Mononuclear cell (primary cell): Measurements from ENCODE around the gene DDX54. TPM values are rescaled to one million over a fixed set of nuclear protein-coding genes. Genes with fewer than 3 reads are reported as not detected.

Source experiments
- H3K27me3 ChIP-seq: 2 replicates; pipeline ENCODE4 v1.6.0; 2011; ENCODE audit warnings: low read length, control low read depth; ENCODE audit not compliant: insufficient read depth
- H3K4me1 ChIP-seq: 2 replicates; pipeline ENCODE4 v1.5.1; 2011; ENCODE audit warnings: mild to moderate bottlenecking, low read length, control low read depth; ENCODE audit not compliant: insufficient read depth
- H3K4me3 ChIP-seq: 2 replicates; pipeline ENCODE4 v1.5.1; 2011; ENCODE audit warnings: mild to moderate bottlenecking, low read length, moderate library complexity
- H3K9me3 ChIP-seq: 2 replicates; pipeline ENCODE4 v1.5.1; 2011; ENCODE audit warnings: low read depth, mild to moderate bottlenecking, control low read depth, low read length
- total RNA-seq: library from RNA; depleted of rRNA; stranded (reverse); fragments of >200 nt; gene quantifications from one replicate; pipeline ENCODE4 v1.2.3, GENCODE V29; 2012

The DDX54 gene
- total RNA-seq = 31.7 TPM

GRCh38 chr12:113185180-113186032 is at the start of gene DDX54, which contains the start of gene RITA1:
Gene DDX54 (minus strand): TSS chr12:113185478. CDS start chr12:113185451, 27 bp downstream.
Gene RITA1 (plus strand): TSS chr12:113185721. CDS start chr12:113186747, 1,026 bp downstream.
- Histone ChIP-seq H3K9me3 (no peaks in the 10 kb centered on the region), H3K4me1 (peaks cover 39% of the 10 kb centered on the region), H3K27me3 (no peaks in the 10 kb centered on the region), H3K4me3 (peak within 1 kb of the TSS; percentile 97)

- Histone ChIP-seq H3K4me1 (peaks cover 93% of the 10 kb centered on the region), H3K4me3 (no peak overlapping the region), H3K9me3 (no peaks in the 10 kb centered on the region), H3K27me3 (no peaks in the 10 kb centered on the region)
Observed at GRCh38 chr12:113234483-113234882, 49.2 kb upstream of the DDX54 start.

- Histone ChIP-seq H3K4me3 (no peak overlapping the region), H3K9me3 (no peaks in the 10 kb centered on the region), H3K4me1 (peaks cover 93% of the 10 kb centered on the region), H3K27me3 (no peaks in the 10 kb centered on the region)
Observed at GRCh38 chr12:113233967-113234366, 48.7 kb upstream of the DDX54 start.

GRCh38 chr12:113232840-113233585 is 47.7 kb upstream of the DDX54 start:
- H3K4me1 ChIP-seq = peaks cover 93% of the 10 kb centered on the region
- H3K4me3 ChIP-seq = no peak overlapping the region
- no peaks in the 10 kb centered on the region for H3K27me3 ChIP-seq
- H3K9me3 ChIP-seq = no peaks in the 10 kb centered on the region

GRCh38 chr12:113232089-113232839 is 47.0 kb upstream of the DDX54 start:
- no peak overlapping the region for H3K4me3 ChIP-seq
- H3K4me1 ChIP-seq = peaks cover 93% of the 10 kb centered on the region
- H3K9me3 ChIP-seq = no peaks in the 10 kb centered on the region
- no peaks in the 10 kb centered on the region for H3K27me3 ChIP-seq

- no peaks in the 10 kb centered on the region for H3K9me3 ChIP-seq
- H3K4me1 ChIP-seq = peaks cover 93% of the 10 kb centered on the region
- H3K4me3 ChIP-seq = no peak overlapping the region
- no peaks in the 10 kb centered on the region for H3K27me3 ChIP-seq
Observed at GRCh38 chr12:113231235-113232088, 46.2 kb upstream of the DDX54 start.

- H3K4me1 ChIP-seq = peaks cover 91% of the 10 kb centered on the region
- H3K9me3 ChIP-seq = no peaks in the 10 kb centered on the region
- H3K27me3 ChIP-seq = no peaks in the 10 kb centered on the region
- no peak overlapping the region for H3K4me3 ChIP-seq
Observed at GRCh38 chr12:113230315-113231234, 45.3 kb upstream of the DDX54 start.

GRCh38 chr12:113228394-113229028 is 43.2 kb upstream of the DDX54 start:
- Histone ChIP-seq H3K9me3 (no peaks in the 10 kb centered on the region), H3K4me1 (peaks cover 94% of the 10 kb centered on the region), H3K27me3 (no peaks in the 10 kb centered on the region), H3K4me3 (no peak overlapping the region)

GRCh38 chr12:113227686-113228391 is 42.6 kb upstream of the DDX54 start:
- Histone ChIP-seq H3K27me3 (no peaks in the 10 kb centered on the region), H3K4me3 (no peak overlapping the region), H3K9me3 (no peaks in the 10 kb centered on the region), H3K4me1 (peaks cover 94% of the 10 kb centered on the region)

- H3K4me3 ChIP-seq = no peak overlapping the region
- no peaks in the 10 kb centered on the region for H3K27me3 ChIP-seq
- peaks cover 94% of the 10 kb centered on the region for H3K4me1 ChIP-seq
- no peaks in the 10 kb centered on the region for H3K9me3 ChIP-seq
Observed at GRCh38 chr12:113226696-113227568, 41.7 kb upstream of the DDX54 start.

GRCh38 chr12:113224955-113225354 is 39.7 kb upstream of the DDX54 start:
- Histone ChIP-seq H3K4me3 (no peak overlapping the region), H3K9me3 (no peaks in the 10 kb centered on the region), H3K4me1 (peaks cover 87% of the 10 kb centered on the region), H3K27me3 (no peaks in the 10 kb centered on the region)
